Anterior cingulate cortex (tissue), 58 donors: ENCODE results near the gene APOH.

Experiments
- DNase-seq, 58 donors: peaks; one replicate each; lab custom pipeline; 2025; lab: John Stamatoyannopoulos, UW

Gene APOH

GRCh38 chr17:66235377-66235994 is 6.3 kb upstream of the APOH start:
- DNase-seq: no peak

- DNase-seq: no peak
Observed at GRCh38 chr17:66234611-66235010, 5.4 kb upstream of the APOH start.

- DNase-seq: no peak
Observed at GRCh38 chr17:66233023-66233753, 4.0 kb upstream of the APOH start.

- no peak for DNase-seq
Observed at GRCh38 chr17:66230922-66231591, 1.8 kb upstream of the APOH start.

- no peak for DNase-seq
Observed at GRCh38 chr17:66229783-66230538, 746 bp upstream of the APOH start.

GRCh38 chr17:66227212-66228045 is 1.8 kb downstream of the APOH start:
- no peak for DNase-seq

GRCh38 chr17:66222798-66223350 is 6.3 kb downstream of the APOH start:
- DNase-seq: no peak

- no peak for DNase-seq
Observed at GRCh38 chr17:66221755-66222530, 7.3 kb downstream of the APOH start.

- no peak for DNase-seq
Observed at GRCh38 chr17:66221343-66221742, 7.9 kb downstream of the APOH start.

GRCh38 chr17:66220079-66220835 is 9.0 kb downstream of the APOH start:
- no peak for DNase-seq

- DNase-seq: no peak
Observed at GRCh38 chr17:66215529-66215911, 13.7 kb downstream of the APOH start.

GRCh38 chr17:66214884-66215528 is 14.2 kb downstream of the APOH start:
- no peak for DNase-seq

GRCh38 chr17:66211047-66211810 is 18.0 kb downstream of the APOH start:
- DNase-seq: no peak

- DNase-seq: no peak
Observed at GRCh38 chr17:66210208-66210574, 19.0 kb downstream of the APOH start.

GRCh38 chr17:66207936-66208335 is 21.3 kb downstream of the APOH start:
- DNase-seq: no peak

GRCh38 chr17:66203274-66204015 is 25.8 kb downstream of the APOH start:
- no peak for DNase-seq
